Measurements from ENCODE around the gene DRGX.

DRGX gene

DNA sequence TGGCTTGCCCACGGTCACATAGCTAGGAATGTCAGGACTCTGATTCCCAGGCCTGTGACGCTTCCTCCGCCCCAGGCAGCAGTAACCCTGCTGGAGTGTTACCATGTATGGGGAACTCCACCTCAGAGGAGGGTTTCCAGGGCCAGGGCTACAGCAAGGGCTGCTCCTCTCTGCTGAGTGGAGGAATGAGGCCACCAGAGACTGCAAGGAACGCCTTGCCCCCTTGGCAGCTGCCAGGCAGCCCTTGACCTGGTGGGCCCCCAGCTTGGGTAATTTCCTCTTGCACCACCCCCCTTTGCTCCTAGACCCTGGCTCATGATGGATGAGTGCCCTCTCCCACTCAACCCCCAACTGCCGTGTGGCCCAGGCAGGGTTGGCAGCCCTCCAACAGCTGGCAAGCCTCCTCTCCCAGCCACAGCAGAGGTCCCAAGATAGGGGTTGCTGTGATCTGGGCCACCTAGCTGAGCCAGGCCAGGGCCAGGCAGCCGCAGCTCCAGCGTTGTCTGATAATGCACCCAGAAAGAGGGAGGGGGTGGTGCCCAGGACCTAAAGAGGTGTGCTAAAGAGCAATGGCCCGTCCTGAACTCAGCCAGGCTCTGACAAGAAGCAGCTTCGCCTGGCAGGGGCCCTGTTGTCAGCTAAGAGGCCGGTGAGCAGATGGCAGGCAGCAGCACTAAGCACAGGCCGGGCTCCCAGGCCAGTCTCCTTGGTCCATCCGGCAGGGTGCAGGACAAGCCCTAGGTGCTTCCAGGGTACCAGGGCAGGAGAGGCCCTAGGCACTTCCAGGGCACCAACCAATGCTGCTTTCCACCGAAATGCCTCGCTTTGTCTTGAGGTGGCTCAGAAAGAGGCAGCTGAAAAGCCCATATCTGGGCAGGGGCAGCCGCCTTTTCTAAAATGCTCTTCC lies 35.4 kb downstream of the DRGX start:
- DNase-seq = no peak

DNA sequence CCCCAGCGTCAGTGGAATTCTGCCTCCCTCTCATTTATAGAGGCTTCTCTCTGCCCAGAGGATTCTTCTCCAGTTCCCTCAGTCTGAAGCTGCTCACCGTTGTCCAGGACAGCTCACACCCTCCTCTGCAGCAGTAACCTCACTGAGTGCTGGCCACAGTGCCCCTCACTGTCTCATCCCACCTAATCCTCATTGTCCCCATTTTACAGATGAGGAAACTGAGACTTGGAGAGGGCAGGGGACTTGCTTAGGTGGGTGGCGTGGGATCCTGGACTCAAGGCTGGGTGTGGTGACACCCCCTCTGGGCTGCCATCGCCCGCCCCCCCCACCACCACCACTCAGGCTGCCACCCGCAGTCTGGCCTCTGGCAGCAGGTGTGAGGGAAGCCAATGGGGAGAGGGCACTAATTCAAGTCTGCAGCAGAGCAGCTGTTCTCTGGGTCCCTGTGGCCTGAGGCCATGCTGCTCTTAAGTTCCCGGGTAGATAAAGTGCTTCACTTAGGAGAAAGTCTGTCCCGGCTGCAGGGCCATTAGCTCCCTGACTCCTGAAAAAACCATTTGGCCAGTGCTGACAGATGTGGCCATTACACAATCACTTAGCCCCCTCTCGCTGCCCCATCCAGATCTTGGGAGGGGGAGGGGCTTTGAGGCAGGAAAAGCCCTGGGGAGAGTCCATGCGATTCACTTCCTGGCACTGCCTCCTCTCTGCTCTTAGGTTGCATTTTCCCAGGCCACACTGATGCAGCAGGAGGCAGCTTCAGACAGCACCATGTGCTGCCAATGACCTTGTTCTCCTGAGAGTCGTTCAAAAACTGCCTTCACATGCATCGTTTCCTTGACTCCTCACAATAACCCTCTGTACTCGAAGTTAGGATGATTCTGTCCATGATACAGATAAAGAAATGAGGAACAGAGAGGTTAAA lies 36.3 kb downstream of the DRGX start:
- no peak for DNase-seq

- DNase-seq = no peak
Observed at GRCh38 chr10:49357910-49358309, 38.0 kb downstream of the DRGX start.

DNA sequence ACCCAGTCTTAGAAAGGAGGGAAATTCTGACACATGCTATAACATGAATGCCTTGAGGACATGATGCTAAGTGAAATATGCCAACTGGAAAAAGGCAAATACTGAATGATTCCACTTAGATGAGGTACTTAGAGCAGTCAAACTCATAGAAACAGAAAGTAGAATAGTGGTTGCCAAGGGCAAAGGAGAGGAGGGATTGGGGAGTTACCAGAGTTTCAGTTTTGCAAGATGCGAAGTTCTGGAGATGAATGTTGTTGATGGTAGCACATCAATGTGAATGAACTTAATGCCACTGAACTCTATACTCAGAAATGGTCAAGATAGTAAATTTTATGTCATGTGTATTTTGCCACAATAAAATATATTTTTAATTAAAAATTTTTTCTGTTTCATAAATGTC lies 38.9 kb downstream of the DRGX start:
- DNase-seq = no peak

- no peak for DNase-seq
Observed at GRCh38 chr10:49356181-49356580, 39.7 kb downstream of the DRGX start.

- DNase-seq = no peak
Observed at GRCh38 chr10:49355221-49355620, 40.7 kb downstream of the DRGX start.

DNA sequence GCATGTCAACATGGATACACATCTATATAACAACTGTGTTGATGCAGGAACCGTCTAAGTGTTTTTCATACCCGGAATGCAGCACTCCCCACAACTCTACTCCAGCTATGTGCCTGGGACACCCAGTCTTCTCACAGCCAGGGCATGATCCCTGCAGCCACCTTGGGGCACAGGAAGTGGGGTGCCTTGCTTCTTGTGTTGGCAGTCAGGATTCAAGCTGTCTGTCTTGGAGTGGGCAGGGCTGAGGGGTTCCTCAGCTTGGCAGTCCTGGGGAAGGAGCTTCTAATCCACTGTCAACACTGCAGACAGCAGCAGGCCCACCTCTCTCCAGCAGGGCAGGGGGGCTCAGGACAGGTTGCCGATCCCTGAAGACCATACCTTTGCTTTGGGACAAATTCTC lies 41.3 kb downstream of the DRGX start:
- no peak for DNase-seq

GRCh38 chr10:49353895-49354566 lies 41.9 kb downstream of the DRGX start:
- no peak for DNase-seq

DNA sequence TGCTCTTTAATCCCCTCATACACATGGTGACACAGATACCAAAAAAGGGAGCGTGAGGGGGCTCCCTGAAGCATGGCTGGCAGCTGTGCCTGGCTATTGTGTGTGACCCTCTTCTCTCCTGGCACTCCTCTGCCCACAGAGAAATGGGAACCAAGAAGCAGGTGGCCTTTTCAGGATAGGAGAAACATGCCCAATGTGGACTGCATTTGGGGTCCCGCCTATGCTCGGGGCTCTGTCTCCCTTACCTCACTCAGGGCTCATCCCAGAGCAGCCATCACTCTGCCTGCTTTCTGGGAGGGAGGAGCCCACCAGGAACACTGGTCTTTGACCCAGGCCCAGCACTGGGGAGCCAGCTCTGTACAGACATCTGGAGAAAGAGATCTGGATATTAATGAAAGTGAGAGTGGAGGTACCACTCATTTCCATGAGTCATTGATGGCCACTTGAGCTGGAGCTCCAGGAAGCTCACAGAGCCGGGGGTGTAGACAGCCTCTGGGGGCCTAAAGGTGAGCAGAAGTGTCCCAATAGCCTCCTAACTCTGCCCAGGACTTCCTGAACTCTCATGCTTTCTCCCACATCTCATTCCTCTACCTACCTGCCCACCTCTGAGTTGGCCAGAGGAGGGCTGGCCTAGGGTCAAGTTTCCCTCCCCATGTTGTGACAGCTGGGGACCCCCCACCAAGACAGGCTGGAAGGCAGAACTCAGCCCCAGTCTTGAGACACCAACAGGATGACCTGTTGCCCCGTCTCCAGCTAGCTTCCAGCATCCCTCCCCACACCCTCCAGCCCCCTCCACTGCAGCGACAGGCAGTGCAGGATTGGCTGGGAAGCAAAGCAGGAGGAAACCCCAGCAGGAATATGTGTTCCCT lies 42.6 kb downstream of the DRGX start:
- DNase-seq = no peak

GRCh38 chr10:49352323-49352722 lies 43.6 kb downstream of the DRGX start:
- no peak for DNase-seq

DNA sequence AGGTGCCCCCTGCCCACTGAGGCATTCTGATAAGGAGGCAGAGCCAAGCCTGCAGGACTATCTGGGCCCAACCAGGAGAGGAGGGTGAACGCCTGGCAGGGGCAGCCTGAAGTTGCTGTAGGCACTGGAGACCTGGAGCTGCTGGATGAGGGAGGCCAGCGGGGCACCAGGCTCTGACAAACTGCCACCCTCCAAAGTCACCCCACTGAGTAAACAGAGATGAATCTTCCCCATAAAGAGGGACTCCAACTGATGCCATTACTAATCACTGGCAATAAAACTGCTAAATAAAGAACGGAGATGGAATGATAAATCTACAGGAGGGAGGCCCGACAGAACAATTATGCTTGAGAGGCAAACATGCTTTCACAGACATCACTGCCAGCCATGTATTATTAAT lies 44.2 kb downstream of the DRGX start:
- DNase-seq = no peak

DNA sequence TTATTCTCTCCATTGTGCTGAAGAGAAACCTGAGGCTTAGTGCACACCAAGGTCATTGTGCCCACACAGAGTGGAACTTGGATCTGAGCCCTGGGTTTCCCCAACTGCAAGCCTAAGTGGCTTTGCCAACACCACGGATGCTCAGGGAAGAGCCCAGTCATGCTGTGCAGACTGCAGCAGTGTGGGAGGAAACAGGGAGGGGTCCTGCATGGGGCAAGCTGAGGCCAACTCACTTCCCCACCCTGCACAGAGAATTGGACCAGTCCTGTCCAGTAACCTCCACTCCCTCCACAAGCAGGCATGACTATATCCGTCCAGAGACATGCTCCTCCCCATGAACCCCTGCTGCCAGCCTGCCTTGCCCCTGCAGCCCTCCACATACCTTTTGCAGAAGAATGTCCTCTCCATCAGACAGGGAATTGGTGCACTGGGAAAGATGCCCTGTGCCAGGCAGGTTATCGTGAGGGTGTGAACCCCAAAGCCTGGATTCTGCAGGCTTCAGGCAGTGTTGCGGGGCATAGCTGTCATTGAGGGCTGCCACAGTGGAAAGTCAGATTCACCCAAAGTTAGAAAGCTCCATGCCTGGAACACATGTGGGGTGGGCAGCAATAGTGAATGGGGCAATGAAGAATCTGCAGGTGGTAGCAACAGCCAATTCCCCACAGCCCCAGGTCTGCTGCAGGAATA lies 44.9 kb downstream of the DRGX start:
- no peak for DNase-seq

GRCh38 chr10:49350138-49350537 lies 45.8 kb downstream of the DRGX start:
- no peak for DNase-seq

GRCh38 chr10:49349390-49349789 lies 46.5 kb downstream of the DRGX start:
- DNase-seq = no peak

- DNase-seq = no peak
Observed at GRCh38 chr10:49348593-49348992, 47.3 kb downstream of the DRGX start.

GRCh38 chr10:49347827-49348226 lies 48.1 kb downstream of the DRGX start:
- no peak for DNase-seq

GRCh38 chr10:49347342-49347741 lies 48.5 kb downstream of the DRGX start:
- no peak for DNase-seq

GRCh38 chr10:49344840-49345239 lies 51.0 kb downstream of the DRGX start:
- no peak for DNase-seq

GRCh38 chr10:49338604-49339003 lies 57.3 kb downstream of the DRGX start:
- no peak for DNase-seq

DNA sequence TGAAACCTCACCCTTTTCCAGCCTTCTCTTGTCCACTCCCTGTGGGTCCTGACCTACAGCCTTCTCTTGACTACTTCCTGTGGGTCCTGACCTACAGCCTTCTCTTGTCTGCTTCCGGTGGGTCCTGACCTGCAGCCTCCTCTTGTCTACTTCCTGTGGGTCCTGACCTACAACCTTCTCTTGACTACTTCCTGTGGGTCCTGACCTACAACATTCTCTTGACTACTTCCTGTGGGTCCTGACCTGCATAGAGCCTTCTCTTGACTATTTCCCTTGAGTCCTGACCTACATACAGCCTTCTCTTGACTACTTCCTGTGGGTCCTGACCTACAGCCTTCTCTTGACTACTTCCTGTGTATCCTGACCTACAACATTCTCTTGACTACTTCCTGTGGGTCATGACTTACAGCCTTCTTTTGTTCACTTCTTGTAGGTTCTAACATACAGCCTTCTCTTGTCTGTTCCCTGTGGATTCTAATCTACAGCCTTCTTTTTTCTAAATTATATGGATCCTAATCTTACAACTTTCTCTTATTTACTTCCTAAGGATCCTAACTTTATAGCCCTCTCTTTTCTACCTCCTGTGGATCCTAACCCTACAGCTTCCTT lies 60.4 kb downstream of the DRGX start:
- DNase-seq = no peak

- no peak for DNase-seq
Observed at GRCh38 chr10:49334964-49335363, 60.9 kb downstream of the DRGX start.
